Measurements from ENCODE around the gene LOXL1. TPM values are rescaled to one million over a fixed set of nuclear protein-coding genes. Genes with fewer than 3 reads are reported as not detected.

LOXL1 gene
- total RNA-seq, 1 donor from 2014 or later, result 7.8 TPM

DNA sequence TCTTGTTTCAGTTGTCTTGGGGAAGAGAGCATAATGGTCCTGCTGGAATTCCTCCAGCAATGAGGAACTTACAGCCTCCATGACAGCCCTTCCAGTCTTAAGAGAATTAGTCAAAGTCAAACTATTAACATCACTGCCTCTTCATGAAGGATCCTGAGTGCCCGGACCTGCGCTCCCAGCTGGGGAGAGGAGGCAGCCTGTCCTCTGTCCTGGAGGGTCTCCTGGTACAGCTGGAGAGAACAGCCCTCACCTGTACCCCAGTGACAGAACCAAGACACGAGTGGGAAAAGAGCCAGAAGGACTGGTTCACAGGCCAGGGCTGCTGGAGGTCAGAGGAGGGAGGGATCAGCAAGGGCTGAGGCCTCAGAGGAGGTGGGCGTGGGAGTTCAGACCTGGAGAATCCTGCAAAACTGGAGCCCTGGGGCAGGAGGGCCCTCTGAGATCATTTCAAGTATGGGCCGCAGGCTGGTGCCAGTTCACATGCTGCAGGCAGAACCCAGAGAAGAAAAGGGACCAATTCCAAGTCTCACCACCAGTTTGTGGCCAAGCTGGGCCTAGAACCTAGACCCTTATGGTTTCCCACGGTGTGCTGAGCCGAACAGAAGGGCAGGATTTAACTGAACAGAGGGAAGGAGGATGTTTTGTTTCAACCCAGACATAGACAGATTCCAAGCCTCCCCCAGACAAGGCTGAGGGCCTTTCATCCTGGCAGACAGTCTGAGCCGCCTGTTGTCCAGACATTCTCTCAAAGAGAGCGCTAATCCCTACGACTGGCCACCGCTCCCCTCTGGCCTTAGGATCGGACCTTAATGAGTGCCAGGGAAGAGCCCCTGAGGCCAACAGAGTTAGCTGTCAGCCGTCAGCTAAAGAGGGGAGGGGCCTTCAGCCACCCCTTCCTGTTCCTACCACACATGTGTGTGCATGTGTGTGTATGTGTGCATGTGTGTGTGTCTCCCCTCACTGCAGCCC lies 18.2 kb downstream of the LOXL1 start:
- Histone ChIP-seq H3K27ac (ENCODE audit: low read depth, low read length) (peak overlapping the region; percentile 62), H3K4me1 (ENCODE audit: control insufficient read depth in 3 of 3, insufficient read depth in 3 of 3, low read length in 3 of 3) (peaks cover 4 to 15% (median 10%) of the 10 kb centered on the region in 3 donors), H3K9ac (ENCODE audit: low read depth in 1 of 3, low read length in 3 of 3) (no peak overlapping the region), H3K27me3 (ENCODE audit: control insufficient read depth in 3 of 3, insufficient read depth in 3 of 3, low read length in 3 of 3) (no peaks in the 10 kb centered on the region), H3K9me3 (ENCODE audit: control insufficient read depth in 3 of 3, low read length in 3 of 3) (no peaks in the 10 kb centered on the region), H3K4me3 (ENCODE audit: low read length in 3 of 3) (no peak overlapping the region), H3K36me3 (ENCODE audit: control insufficient read depth in 3 of 3, insufficient read depth in 3 of 3, low read length in 3 of 3) (peaks cover 2 to 16% (median 10%) of the 10 kb centered on the region in 3 donors)

DNA sequence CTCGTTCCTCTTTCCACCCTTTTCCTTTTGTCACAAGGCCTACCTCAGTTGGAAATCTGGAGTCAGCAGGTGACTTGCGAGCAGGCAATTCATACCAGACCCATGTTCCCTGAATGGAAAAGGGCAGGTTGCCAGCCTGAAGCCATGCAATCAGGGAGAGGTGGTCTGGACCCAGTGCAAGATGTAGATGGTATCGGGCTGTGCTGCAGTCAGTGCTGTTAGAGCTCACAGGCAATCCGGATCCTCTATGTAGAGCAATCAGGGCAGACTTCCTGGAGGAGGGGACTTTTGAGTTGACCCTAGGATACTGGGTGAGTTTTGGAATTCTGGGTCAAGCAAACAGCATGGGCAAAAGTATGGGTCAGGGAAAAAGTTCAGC lies 18.9 kb downstream of the LOXL1 start:
- Histone ChIP-seq H3K27ac (ENCODE audit: low read depth, low read length) (no peak overlapping the region), H3K9ac (ENCODE audit: low read depth in 1 of 3, low read length in 3 of 3) (no peak overlapping the region), H3K4me1 (ENCODE audit: control insufficient read depth in 3 of 3, insufficient read depth in 3 of 3, low read length in 3 of 3) (peaks cover 4 to 11% (median 10%) of the 10 kb centered on the region in 3 donors)

DNA sequence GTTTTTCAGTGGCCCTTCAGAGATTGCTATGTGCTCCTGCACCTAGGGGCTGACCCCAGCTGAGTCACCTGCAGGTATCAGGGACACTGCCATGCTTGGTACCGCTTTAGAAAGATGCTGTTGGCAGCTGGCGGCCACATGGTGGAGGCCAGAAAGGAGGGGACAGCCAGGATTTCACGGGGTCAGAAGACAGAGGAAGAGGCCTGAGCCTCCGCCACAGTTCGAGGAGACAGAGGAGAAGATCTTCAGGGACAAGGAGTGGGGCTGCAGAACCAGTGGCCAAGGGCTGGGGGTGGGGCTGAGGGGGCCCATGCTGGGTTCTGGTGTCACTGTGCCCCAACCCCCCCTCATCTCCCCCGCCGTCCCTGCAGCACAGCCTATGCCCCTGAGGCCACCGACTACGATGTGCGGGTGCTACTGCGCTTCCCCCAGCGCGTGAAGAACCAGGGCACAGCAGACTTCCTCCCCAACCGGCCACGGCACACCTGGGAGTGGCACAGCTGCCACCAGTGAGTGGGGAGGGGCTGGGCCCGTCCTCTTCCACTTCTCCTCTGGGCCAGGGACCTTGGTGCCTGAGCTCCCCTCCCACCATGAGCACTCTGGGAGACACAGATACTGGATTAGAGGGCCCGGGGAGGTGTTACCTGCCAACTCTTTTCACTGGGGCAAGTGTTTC lies 19.9 kb downstream of the LOXL1 start:
- Histone ChIP-seq H3K36me3 (ENCODE audit: control insufficient read depth in 3 of 3, insufficient read depth in 3 of 3, low read length in 3 of 3) (peaks cover 2 to 20% (median 10%) of the 10 kb centered on the region in 3 donors), H3K4me3 (ENCODE audit: low read length in 3 of 3) (no peak overlapping the region)

More for the DNA sequence above, 18.9 kb downstream of the LOXL1 start:
- Histone ChIP-seq H3K4me3 (ENCODE audit: low read length in 3 of 3) (no peak overlapping the region), H3K27me3 (ENCODE audit: control insufficient read depth in 3 of 3, insufficient read depth in 3 of 3, low read length in 3 of 3) (no peaks in the 10 kb centered on the region), H3K9me3 (ENCODE audit: control insufficient read depth in 3 of 3, low read length in 3 of 3) (no peaks in the 10 kb centered on the region), H3K36me3 (ENCODE audit: control insufficient read depth in 3 of 3, insufficient read depth in 3 of 3, low read length in 3 of 3) (peaks cover 2 to 20% (median 10%) of the 10 kb centered on the region in 3 donors)

DNA sequence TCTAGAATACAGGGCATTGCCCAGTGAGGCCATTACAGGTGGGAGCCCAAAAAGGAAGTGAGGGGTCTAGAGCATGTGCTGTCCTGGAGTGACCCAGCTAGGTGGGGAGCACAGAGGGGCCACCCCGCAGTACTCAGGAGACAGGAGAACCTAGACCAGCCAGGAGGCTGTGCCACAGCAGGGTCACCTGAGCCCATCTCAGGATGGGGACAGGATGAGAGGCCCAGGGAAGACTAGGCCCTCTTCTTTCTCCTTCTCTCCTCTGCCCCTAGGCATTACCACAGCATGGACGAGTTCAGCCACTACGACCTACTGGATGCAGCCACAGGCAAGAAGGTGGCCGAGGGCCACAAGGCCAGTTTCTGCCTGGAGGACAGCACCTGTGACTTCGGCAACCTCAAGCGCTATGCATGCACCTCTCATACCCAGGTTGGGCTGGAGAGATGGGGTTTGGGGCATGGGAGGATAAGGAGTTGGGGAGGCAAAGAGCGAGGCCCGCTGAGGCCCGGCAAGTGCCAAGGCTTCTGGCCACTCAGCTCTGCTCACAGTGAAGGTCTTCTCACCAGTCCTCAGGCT lies 20.6 kb downstream of the LOXL1 start:
- Histone ChIP-seq H3K4me1 (ENCODE audit: control insufficient read depth in 3 of 3, insufficient read depth in 3 of 3, low read length in 3 of 3) (peaks cover 11 to 17% (median 15%) of the 10 kb centered on the region in 3 donors), H3K9me3 (ENCODE audit: control insufficient read depth in 3 of 3, low read length in 3 of 3) (no peaks in the 10 kb centered on the region), H3K27ac (ENCODE audit: low read depth, low read length) (no peak overlapping the region), H3K36me3 (ENCODE audit: control insufficient read depth in 3 of 3, insufficient read depth in 3 of 3, low read length in 3 of 3) (peaks cover 2 to 20% (median 10%) of the 10 kb centered on the region in 3 donors), H3K27me3 (ENCODE audit: control insufficient read depth in 3 of 3, insufficient read depth in 3 of 3, low read length in 3 of 3) (no peaks in the 10 kb centered on the region), H3K4me3 (ENCODE audit: low read length in 3 of 3) (no peak overlapping the region), H3K9ac (ENCODE audit: low read depth in 1 of 3, low read length in 3 of 3) (no peak overlapping the region)

More for the DNA sequence above, 19.9 kb downstream of the LOXL1 start:
- H3K9me3 ChIP-seq (ENCODE audit: control insufficient read depth in 3 of 3, low read length in 3 of 3), result no peaks in the 10 kb centered on the region
- H3K4me1 ChIP-seq (ENCODE audit: control insufficient read depth in 3 of 3, insufficient read depth in 3 of 3, low read length in 3 of 3), result peaks cover 4 to 12% (median 10%) of the 10 kb centered on the region in 3 donors
- H3K9ac ChIP-seq (ENCODE audit: low read depth in 1 of 3, low read length in 3 of 3), result no peak overlapping the region
- no peaks in the 10 kb centered on the region for H3K27me3 ChIP-seq (ENCODE audit: control insufficient read depth in 3 of 3, insufficient read depth in 3 of 3, low read length in 3 of 3)
- no peak overlapping the region for H3K27ac ChIP-seq (ENCODE audit: low read depth, low read length)

DNA sequence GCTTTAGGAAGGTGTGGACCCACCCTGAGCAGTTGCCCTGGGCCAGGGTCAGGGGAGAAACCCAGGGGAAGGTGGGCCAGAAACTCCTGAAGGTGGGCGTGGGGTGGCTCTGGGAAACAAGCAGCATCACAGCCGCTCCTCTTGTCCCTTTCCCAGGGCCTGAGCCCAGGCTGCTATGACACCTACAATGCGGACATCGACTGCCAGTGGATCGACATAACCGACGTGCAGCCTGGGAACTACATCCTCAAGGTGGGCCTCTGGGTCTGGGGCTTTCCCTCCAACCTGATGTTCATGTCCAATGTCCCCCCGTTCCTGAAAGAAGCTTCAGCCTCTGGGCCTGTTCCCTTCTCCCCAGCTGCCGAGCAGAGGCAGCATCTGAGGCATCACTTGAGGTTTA lies 21.4 kb downstream of the LOXL1 start:
- peaks cover 18 to 23% (median 23%) of the 10 kb centered on the region in 3 donors for H3K4me1 ChIP-seq (ENCODE audit: control insufficient read depth in 3 of 3, insufficient read depth in 3 of 3, low read length in 3 of 3)
- no peak overlapping the region for H3K4me3 ChIP-seq (ENCODE audit: low read length in 3 of 3)
- H3K9ac ChIP-seq (ENCODE audit: low read depth in 1 of 3, low read length in 3 of 3), result peak overlapping the region in 1 of 3 donors; percentile 8
- peaks cover 2 to 22% (median 10%) of the 10 kb centered on the region in 3 donors for H3K36me3 ChIP-seq (ENCODE audit: control insufficient read depth in 3 of 3, insufficient read depth in 3 of 3, low read length in 3 of 3)
- no peaks in the 10 kb centered on the region for H3K9me3 ChIP-seq (ENCODE audit: control insufficient read depth in 3 of 3, low read length in 3 of 3)
- no peak overlapping the region for H3K27ac ChIP-seq (ENCODE audit: low read depth, low read length)
- H3K27me3 ChIP-seq (ENCODE audit: control insufficient read depth in 3 of 3, insufficient read depth in 3 of 3, low read length in 3 of 3), result no peaks in the 10 kb centered on the region

DNA sequence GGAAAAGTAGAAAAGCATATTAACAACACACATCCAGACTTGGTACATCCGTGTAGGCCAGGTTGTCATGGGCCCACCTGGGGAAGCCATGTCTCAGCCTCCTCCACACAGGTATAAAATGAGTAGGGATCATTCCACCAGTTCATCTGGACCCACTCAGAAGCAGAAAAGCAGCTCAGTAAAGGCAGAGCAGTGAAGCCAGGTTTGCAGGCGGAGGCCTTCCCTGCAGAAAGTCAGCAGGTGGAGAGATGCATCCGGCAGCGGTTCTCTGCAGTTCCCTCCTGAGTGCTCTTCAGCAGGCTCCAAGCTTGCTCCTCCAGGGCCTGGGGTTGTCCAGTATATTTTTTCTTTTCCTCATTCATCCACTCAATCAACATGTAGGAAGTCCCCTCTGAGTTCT lies 22.1 kb downstream of the LOXL1 start:
- Histone ChIP-seq H3K27ac (ENCODE audit: low read depth, low read length) (no peak overlapping the region), H3K36me3 (ENCODE audit: control insufficient read depth in 3 of 3, insufficient read depth in 3 of 3, low read length in 3 of 3) (peaks cover 2 to 22% (median 10%) of the 10 kb centered on the region in 3 donors), H3K27me3 (ENCODE audit: control insufficient read depth in 3 of 3, insufficient read depth in 3 of 3, low read length in 3 of 3) (no peaks in the 10 kb centered on the region), H3K4me1 (ENCODE audit: control insufficient read depth in 3 of 3, insufficient read depth in 3 of 3, low read length in 3 of 3) (peaks cover 25 to 30% (median 29%) of the 10 kb centered on the region in 3 donors), H3K9ac (ENCODE audit: low read depth in 1 of 3, low read length in 3 of 3) (no peak overlapping the region), H3K9me3 (ENCODE audit: control insufficient read depth in 3 of 3, low read length in 3 of 3) (no peaks in the 10 kb centered on the region), H3K4me3 (ENCODE audit: low read length in 3 of 3) (no peak overlapping the region)

DNA sequence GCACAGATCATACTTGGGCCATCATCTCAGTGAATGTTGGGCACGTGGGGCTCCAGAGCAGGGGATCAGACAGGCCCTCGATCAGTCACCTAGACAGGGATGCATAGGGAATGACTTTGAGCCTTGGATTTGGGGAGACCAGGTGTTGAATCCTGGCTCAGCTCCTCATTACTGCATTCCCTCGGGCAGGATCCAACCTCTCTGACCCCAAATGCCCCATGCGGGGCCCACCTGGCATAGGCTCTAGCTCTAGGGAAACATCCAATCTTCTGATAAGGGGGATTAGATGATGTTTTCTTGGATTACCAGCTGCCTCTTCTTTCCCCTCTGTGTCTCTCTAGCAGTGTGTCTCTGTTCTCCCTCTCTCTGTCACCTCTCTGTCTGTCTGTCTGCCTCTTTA lies 22.7 kb downstream of the LOXL1 start:
- no peaks in the 10 kb centered on the region for H3K27me3 ChIP-seq (ENCODE audit: control insufficient read depth in 3 of 3, insufficient read depth in 3 of 3, low read length in 3 of 3)
- peaks cover 2 to 22% (median 10%) of the 10 kb centered on the region in 3 donors for H3K36me3 ChIP-seq (ENCODE audit: control insufficient read depth in 3 of 3, insufficient read depth in 3 of 3, low read length in 3 of 3)
- H3K9me3 ChIP-seq (ENCODE audit: control insufficient read depth in 3 of 3, low read length in 3 of 3), result no peaks in the 10 kb centered on the region
- H3K9ac ChIP-seq (ENCODE audit: low read depth in 1 of 3, low read length in 3 of 3), result no peak overlapping the region
- H3K4me3 ChIP-seq (ENCODE audit: low read length in 3 of 3), result no peak overlapping the region
- no peak overlapping the region for H3K27ac ChIP-seq (ENCODE audit: low read depth, low read length)
- H3K4me1 ChIP-seq (ENCODE audit: control insufficient read depth in 3 of 3, insufficient read depth in 3 of 3, low read length in 3 of 3), result peaks cover 28 to 32% (median 30%) of the 10 kb centered on the region in 3 donors

DNA sequence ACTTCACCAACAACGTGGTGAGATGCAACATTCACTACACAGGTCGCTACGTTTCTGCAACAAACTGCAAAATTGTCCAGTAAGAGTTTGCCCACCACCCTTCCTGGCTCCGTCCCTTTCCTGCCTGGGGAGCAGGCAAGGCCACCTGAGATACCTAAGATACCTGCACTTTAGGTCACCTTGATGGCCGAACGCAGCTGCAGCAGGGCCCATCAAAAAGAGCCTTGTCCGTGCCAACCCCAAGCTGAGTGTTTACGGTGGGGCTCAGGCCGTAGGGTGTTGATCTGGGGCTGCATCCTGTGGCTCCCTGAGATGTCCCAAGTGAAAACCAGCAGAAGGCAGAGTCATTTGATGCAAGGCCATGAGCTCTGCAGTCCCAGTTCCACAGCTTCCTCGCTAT lies 23.2 kb downstream of the LOXL1 start:
- no peaks in the 10 kb centered on the region for H3K9me3 ChIP-seq (ENCODE audit: control insufficient read depth in 3 of 3, low read length in 3 of 3)
- H3K9ac ChIP-seq (ENCODE audit: low read depth in 1 of 3, low read length in 3 of 3), result no peak overlapping the region
- H3K27ac ChIP-seq (ENCODE audit: low read depth, low read length), result no peak overlapping the region
- H3K4me1 ChIP-seq (ENCODE audit: control insufficient read depth in 3 of 3, insufficient read depth in 3 of 3, low read length in 3 of 3), result peaks cover 28 to 32% (median 30%) of the 10 kb centered on the region in 3 donors
- peaks cover 2 to 22% (median 10%) of the 10 kb centered on the region in 3 donors for H3K36me3 ChIP-seq (ENCODE audit: control insufficient read depth in 3 of 3, insufficient read depth in 3 of 3, low read length in 3 of 3)
- no peak overlapping the region for H3K4me3 ChIP-seq (ENCODE audit: low read length in 3 of 3)
- H3K27me3 ChIP-seq (ENCODE audit: control insufficient read depth in 3 of 3, insufficient read depth in 3 of 3, low read length in 3 of 3), result no peaks in the 10 kb centered on the region

DNA sequence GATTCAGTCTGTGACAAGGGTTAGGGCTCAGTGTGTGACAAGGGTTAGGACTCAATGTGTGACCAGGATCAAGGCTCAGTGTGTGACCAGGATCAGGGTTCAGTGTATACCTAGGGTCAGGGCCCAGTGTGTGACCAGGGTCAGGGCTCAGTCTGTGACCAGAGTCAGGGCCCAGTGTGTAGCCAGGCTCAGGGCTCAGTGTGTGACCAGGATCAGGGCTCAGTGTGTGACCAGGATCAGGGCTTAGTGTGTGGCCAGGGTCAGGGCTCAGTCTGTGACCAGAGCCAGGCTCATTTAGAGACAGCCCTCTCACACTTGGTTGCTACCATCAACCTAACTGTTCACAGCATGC lies 24.2 kb downstream of the LOXL1 start:
- Histone ChIP-seq H3K36me3 (ENCODE audit: control insufficient read depth in 3 of 3, insufficient read depth in 3 of 3, low read length in 3 of 3) (peaks cover 2 to 20% (median 10%) of the 10 kb centered on the region in 3 donors), H3K27me3 (ENCODE audit: control insufficient read depth in 3 of 3, insufficient read depth in 3 of 3, low read length in 3 of 3) (peaks cover 0 to 1% (median 0%) of the 10 kb centered on the region in 3 donors), H3K9ac (ENCODE audit: low read depth in 1 of 3, low read length in 3 of 3) (no peak overlapping the region)

More for the DNA sequence above, 24.2 kb downstream of the LOXL1 start:
- Histone ChIP-seq H3K4me1 (ENCODE audit: control insufficient read depth in 3 of 3, insufficient read depth in 3 of 3, low read length in 3 of 3) (peaks cover 28 to 32% (median 30%) of the 10 kb centered on the region in 3 donors), H3K27ac (ENCODE audit: low read depth, low read length) (peak overlapping the region; percentile 93), H3K4me3 (ENCODE audit: low read length in 3 of 3) (no peak overlapping the region), H3K9me3 (ENCODE audit: control insufficient read depth in 3 of 3, low read length in 3 of 3) (no peaks in the 10 kb centered on the region)

Measured in skeletal muscle tissue (tissue), 4 donors.